Fibroblast of peridontal ligament (primary cell): ENCODE results near the gene ABLIM1.

Experiments used
- DNase-seq: peaks from one replicate; pipeline ENCODE4 v3.0.0-alpha.2; 2010; ENCODE audit errors: extremely low read depth

The ABLIM1 gene

DNA sequence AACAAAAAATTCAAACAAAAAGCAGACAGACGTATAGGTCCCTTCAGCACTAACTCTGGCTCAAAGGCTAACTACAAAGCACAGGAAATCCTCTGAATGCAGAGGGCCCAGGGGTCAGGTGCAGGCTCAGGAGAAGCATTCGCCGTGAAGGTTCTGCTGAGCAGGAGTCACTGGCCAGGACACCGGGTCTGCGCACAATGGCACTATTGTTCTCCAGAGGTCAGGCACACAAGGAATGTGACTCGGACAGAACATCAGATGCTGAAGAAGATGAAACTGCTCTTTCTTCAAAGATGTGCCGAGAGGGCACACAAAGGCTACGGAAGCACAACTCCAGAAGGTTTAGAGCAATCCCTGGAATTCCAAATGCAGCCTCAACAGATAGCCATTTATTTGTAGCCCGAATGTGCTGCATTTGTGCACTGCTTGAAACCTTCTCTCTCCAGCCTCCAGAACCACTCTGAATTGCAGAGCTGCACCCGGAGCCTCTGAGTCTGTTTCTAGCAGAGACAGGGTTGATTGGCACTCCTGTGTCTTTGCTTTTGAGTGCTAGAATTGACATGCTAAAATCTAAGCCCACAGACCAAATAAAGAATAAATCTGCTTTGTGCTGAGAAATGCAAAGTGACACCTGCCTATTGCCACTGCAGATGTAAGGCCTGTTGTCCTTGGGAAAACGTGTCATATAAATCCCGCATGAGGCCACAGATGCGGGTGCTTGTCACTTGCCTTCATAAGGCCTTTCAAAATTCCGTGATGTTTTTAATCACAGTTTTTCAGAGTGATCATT lies 168.4 kb downstream of the ABLIM1 start:
- DNase-seq = no peak

DNA sequence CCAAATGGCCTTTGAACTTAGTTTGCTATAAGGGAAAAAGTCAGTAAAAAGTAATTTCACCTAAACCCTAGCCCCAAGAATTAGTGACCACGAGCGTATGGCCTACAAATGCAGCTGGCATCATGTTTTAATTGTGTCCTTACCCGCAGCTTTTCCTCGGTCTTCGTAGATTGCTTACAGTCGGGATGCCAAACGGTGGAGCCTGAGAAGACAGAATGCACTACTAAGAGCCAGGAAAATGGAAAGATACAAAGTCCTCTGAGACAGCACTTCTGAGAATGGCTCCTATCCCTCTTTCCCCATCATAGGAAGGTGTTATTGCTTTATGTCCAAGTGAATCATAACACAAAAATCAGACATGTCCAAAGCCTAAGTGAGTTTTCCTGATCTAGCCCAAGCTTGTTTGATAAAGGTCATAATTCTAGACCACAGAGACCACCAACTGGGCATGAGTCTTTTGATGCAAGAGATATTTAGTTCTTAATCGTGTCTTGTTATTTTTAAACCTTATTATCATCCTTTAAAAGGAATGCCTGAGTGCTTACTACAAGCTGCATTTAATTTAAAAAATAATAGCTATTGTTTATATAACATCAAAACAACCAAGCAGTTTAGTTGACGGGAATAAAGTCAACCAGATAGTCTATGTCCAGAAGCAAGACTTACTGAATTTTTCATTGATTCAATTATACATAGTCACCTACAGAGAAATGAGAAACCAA lies 170.1 kb downstream of the ABLIM1 start:
- no peak for DNase-seq

DNA sequence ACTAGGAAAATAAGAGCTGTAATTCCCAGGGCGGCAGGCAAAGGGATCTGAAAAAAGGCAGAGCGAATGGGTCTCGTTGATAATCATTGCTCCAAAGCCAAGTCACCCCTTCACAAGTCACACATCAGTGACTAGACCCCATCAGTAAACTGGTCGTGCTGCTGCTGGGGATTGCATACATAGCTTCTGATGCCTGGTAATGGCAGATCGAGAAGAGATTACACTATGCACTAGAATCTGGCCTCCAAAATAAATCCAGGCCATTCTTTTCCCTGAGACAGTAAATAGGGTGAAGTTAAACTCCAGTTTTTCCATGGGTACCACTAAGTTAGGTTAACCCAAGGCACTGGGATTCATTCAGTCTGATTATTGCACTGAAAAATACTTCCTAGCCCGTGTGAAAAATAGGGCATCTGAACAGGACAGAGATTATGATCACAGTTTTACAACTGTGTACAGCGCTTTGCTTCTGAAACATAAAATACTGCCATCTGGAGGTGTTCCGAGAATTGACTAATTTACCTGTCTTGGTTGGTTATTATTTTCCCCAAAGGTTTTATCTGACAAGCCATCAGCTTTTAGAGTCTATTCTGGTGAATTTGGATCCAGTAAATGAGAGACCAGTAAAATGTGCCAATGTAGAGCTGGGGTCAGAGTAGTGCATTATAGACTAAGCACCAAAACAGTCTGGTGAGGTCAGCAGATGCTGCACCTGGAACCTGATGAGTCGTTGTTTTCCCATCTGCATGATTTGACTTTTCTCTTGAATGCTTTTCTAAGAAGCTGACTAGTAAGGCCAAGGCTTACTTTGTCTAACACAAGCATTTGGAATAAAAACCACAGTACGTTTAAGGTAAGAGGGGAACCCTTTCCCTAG lies 170.9 kb downstream of the ABLIM1 start:
- DNase-seq = no peak

DNA sequence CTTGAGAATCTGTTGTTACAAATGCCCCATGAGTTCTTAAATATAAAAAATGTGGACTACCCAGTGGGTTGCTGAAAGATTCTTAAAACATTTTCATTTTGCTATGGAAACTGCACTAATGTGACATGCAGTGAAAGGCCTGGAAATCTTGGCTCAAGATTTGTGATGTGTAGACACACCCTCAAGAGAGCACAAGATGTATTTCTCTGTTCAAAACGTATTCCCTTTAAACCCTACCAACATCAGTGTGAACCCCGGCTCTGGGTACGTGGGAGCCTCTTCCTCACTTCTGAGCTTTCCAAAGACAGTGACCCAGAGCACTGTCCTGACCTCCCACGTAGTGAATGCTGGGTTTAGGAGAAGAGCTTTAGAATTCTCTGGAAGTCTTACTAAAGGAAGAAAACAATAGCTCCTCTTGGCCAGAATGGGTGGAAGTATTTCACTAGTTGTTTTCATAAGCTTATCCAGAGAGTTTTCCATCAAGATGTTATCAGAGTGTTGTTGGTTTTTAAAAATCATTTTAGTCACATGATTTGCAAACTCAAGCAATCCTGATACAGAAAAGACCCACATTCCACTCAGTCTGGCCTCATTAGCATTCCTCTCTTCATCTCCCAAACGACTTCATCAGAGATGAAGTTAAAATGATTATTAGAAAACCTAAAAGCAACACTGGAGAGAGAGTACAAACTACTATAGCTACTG lies 172.2 kb downstream of the ABLIM1 start:
- no peak for DNase-seq

DNA sequence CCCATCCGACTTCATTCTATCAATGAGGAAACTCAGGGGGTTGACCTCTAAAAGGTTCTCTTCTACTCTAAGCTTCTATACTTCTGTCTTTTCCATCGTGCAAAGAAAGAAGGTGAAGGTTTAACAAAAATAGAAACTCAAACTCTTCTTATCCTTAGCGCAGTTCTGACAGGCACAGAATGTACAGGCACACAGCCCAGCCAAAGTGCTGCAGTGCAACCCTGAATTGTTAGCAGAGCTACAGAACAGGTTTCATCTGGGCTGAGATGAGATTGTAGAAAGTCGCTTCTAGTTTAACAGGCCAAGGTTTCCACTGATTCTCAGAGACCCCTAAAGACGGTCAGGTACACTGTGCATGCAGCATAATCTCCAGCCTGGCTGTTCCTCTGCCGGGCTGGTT lies 174.5 kb downstream of the ABLIM1 start:
- DNase-seq = no peak

DNA sequence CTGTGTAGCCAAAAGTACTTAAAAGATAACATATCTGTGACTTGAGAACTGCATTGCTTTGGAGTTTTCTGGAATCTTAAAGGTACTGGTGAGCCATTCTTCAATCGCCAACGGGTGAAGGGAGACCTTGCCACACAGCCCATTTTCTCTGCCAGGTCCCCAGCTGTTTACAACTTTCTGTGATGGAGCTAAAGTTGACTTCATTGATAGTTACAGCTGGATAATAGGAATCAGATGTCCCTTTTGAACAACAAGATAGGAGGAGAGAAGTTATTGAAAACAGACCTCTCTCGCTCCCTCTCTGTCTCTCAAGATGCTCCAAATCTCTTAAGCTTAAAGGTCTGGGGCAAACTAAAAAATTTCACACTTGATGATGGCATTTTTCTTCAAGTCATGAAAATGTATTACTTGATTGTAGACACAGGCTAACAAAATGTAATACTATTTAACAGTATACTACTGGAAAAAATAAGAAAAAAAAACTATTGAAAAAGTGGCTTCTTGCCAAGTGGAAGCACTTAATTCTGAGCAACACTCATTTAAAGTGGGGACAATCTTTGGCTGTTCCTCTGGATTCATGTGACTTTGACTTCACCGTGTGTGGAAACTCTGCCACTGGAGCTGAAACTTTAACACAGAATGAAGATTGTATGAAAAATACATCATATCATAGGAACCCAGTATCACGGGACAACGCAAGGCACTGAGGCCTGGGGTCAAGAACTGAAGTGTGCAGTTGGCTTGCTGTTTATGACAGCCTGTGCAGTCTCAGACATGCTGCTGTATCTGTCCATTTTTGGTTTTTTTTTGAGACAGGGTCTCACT lies 175.4 kb downstream of the ABLIM1 start:
- DNase-seq = peak; percentile 5

DNA sequence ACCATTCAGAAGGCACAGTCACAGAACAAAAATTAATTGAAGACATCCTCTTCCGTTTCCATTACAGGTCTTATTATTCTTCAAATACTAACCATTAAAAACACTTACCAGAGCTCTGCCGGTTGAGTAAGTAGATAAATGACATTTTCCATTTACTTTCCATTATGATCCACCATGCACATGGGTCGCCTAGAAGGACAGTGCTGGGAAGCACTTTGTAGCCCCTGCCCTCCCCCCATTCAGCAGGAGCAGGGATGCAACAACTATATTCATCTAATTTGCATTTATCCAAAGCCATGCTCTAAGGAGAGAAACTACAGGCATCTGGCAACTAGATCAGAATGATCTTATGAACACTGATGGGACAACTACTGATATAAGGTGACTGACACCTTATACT lies 177.0 kb downstream of the ABLIM1 start:
- DNase-seq = no peak

DNA sequence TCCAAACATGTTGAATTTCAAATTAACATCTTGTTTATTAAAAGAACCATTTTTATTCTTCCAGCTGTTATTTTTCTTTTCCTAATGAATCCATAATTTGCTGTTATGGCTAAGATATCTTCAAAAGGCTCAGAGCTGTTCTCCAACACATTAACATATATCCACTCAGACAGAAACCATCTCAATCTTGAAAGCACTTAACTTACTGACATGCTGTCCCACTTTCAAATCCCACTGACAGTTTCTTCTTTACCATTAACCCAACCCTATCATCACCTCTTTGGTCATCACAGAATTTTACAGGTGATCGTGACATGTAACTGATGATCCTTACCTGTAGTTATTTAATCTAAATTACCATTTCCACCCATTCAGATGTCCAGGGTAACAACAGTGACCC lies 178.2 kb downstream of the ABLIM1 start:
- DNase-seq = no peak

DNA sequence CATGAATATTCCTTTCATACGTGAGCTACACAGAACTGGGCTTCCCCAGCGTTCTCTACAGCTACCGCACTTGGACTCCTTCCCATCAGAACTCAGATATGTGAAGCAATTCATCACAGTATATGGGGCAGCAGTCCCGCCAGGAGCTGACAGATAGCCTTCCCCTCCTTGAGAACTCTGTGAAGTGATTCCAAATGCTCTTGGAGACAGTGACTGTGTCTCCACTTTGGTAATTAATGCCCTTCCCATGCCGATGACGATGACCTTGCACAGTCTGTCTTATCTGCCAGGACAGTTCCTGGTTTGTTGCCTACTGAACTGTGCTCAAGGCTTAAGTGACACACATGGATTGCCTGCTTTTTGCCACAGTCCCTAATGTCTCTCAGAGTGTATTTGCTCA lies 178.8 kb downstream of the ABLIM1 start:
- DNase-seq = no peak

DNA sequence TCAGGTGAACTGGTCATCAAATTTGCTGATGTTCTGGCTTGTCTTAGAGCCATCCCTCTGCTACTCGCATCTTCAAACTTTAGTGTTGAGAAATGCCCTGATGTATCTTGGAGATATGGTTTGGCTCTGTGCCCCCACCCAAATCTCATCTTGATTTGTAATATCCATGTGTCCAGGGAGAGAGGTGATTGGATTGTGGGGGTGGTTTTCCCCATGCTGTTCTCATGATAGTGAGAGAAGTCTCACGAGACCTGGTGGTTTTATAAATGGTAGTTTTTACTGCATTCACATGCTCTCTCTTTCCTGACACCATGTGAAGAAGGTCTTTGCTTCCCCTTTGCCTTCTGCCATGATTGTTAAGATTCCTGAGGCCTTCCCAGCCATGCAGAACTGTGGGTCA lies 179.8 kb downstream of the ABLIM1 start:
- no peak for DNase-seq

DNA sequence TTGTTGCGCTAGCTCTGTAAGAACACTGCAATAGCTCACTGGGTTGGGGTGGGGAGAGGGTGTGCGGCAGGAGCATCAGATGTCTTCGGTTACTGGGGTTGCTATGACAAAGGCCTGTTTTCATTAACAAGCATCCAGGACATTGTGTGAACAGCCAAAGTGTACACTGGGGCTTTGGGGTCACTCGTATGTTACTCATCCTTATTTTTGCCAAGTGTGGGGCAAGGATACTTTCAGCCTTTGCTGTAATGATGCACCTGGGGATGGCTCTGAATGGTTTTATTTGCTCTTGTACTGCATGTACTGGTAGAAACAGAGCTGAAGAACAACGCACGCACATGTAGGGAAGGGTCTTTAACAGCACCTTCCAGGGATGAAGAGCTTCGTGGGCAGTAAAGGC lies 180.8 kb downstream of the ABLIM1 start:
- DNase-seq = no peak

DNA sequence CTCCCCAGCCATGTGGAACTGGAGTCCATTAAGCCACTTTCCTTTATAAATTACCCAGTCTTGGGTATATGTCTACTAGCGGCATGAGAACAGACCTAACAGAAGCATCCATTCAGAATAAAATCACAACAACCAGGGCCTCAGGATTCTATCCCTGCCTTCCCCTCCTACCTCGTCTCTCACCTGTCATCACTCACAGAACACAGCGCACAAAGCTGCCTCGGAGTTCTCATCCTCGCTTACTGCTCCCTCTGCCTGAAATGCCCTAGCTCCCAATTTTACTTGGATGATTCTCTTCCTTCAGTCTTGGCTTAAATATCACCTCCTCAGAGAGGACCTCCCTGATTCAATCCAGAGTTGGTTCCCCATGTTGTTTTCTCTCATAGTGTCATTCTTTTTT lies 183.1 kb downstream of the ABLIM1 start:
- no peak for DNase-seq

DNA sequence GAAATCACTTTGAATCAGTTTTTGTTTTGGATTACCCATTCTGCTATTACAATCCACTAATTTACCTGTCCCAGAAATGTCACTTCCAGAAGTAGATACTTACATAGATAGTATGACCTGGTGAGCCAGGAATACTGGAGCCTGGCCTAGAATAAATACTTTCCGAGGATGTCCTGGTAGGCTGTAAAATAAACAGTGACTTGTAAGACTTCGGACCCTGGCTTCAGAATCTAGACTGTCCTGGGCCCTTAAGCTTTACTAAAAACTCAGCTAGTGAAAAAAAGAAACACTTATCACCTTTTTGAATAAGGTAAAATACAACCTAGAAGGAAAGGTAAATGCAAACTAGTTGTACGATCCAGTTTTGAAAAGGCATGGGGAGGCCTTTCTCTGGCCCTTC lies 184.3 kb downstream of the ABLIM1 start:
- no peak for DNase-seq

DNA sequence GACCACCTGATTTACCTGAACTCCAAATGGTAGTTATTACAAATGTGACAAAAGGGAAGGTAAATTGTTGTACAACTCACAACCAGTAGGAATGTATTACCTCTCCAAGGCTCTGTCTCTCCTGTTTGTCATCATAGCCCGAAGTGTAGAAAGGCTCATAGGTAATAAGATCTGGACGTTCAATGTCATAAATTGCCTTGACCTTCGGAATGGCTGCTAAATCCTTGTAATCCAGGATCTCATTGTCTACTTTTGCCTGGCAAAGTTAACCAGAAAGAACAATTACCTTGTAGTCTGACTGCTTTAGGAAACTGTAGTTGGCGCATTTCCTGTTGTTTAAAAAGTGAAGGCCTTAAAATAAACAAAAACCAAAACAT lies 185.2 kb downstream of the ABLIM1 start:
- DNase-seq = no peak

DNA sequence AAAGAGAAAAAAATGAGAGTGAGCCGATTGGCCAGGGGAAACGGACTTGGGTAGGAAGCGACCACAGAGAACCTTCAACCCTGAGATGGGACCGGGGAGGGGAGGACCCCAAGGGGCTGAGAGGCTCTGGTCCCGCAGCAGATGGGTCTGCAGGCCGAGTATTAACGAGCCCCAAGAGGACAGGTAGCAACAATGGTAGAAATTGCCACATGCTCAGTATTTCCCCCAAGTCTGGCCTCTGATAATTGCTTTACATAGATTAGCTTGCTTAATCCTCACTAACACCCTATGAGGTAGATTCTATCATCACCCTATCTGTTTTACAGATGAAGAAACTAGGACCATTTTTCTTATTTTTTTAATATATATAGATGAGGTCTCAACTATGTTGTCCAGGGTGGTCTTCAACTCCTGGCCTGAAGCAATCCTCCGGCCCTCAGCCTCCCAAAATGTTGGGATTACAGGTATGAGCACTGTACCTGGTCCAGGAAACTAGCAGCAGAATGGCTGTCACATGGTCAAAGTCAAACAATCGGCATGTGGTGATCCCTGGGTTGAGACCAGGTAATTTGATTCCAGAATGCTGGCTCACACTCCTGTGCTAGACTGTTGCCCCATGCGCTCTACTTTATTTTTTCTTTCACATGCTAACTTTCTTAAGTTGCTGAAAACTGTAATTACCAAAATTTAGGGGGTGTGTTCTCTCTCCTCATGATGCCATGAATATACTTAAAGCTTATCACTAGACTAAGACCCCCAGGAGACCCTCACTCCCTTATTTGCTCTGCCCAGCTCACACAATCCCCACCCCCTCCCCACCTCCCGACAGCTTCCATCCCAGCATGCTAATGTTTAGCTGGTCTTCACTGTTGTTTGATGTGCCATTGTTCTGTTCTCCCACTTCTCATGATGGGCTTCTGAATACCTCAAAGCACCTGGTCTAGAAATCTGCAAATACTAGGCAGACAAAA lies 185.9 kb downstream of the ABLIM1 start:
- DNase-seq = no peak

DNA sequence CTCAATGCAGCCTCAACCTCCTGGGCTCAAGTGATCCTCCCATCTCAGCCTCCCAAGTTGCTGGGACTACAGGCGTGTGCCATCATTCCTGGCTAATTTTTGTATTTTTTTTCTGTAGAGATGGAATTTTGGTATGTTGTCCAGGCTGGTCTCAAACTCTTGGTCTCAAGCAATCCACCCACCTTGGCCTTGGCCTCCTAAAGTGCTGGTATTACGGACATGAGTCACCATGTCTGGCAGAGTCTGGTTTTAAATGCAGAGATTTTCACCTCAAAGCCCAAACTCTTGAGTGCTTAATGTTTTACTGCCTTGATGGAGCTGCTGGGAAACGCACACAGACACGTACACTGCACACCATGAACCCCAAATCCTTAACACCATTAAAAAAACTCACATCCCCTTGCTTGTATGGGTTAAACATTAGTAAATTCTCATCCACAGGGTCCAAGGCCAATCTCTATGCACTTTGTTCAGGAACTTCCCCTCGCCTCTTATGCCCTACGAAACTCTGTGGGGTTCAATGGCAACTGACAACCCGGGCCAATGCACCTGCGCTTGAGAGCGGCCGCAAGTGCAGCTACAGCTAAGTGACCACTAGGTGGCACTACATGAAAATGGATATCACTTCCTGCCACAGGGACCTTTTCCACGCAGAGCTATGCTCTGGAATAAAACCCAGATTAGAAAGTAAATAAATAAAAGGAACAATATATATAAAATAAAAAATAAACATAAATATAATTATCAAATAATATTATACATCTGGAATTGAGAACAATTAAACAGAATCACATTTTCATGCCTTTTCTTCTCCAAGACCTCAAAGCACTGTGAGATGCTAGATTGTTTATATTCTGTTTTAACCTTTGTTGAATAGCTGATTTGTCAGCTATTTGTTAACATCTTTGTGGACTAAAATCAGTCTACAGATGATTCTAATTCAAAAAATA lies 186.8 kb downstream of the ABLIM1 start:
- peak; percentile 75 for DNase-seq

DNA sequence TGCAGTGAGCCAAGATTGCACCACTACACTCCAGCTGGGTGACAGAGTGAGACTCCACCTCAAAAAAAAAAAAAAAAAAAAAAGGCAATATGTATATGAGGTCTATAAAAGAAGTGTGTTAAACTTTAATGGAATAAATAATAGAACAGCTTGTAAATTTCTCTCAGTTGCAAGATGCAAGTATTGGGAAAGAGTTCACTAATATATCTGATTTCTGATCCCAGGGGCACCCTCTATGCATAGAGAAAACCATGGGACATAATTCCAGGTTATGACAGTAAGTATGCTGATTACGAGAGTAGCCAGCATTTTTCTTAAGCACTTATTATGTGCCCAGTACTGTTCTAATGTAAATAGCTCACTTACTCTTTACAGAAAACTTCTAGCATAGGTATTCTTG lies 187.7 kb downstream of the ABLIM1 start:
- no peak for DNase-seq

DNA sequence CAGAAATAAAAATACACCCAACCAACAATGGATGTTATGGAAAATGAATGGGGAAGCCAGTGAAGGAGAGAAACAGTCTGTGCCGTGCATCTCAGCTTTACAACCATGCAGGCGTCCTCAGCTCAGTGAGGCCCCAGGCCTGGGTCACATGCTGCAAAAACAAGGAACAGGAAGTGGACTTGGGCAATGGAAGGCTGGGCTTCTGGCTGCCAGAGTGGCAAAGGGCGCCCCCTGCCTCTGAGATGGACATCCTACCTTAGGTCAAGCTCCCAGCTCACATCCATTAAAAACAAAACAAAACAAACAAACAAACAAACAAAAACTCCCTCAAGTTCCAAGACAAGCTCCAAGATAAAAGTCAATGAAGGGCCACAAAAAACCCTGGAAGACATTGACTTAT lies 199.1 kb downstream of the ABLIM1 start:
- DNase-seq = no peak
